Measurements from ENCODE around the gene KLF16.

DNA sequence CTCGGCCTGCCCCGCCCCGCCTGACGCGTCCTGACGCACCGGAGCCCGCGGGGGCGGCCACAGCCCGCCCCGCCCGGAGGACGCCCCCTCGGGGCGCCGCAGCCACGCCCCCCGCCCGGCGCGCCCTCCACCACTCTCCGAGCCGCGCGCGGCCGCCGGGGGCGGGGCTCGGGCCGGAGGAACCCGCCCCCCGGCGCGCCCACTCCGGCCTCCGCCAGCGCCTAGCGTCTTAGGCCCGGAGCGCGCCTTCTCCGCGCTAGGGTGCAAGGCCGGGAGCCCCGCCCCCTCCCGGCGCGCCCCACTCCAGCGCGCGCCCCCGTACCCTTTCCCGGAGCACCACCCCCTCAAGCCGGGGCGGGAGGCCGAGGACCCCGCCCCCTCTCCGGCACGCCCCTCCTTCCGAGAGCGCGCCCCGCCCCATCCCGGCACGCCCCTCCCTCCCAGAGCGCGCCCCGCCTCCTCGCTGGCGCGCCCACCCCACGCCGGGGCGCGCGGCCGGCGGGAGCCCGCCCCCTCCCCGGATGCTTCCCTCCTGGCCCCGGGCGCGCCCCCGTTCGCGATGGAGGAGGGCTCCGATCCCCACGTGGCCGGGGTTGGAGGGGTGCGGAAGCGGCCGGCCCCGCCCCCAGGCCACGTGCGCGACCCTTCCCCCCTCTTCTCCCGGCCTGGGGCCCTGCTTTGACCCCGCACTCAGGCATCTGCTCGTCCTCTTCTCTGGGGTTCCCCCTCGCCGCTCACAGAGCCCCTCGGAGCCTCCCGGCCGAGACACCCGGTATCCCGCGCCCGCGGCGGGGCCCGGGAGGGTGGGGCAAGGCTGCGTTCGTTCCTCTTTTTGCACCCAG, 480 bp upstream of the KLF16 start:
- TF ChIP-seq ZZZ3 (IDR thresholded peaks at IDR 0.05), result no peak
- peak; percentile 96 for TF ChIP-seq HDAC2 (IDR thresholded peaks at IDR 0.05)
- no peak for TF ChIP-seq FOXJ3 (CRISPR knock-in tag; IDR thresholded peaks at IDR 0.05)
- TF ChIP-seq POLR2A (conservative IDR thresholded peaks at IDR 0.05), result peak; percentile 62; the same call in 1 of the 2 replicates
- TF ChIP-seq, protein P1, sequence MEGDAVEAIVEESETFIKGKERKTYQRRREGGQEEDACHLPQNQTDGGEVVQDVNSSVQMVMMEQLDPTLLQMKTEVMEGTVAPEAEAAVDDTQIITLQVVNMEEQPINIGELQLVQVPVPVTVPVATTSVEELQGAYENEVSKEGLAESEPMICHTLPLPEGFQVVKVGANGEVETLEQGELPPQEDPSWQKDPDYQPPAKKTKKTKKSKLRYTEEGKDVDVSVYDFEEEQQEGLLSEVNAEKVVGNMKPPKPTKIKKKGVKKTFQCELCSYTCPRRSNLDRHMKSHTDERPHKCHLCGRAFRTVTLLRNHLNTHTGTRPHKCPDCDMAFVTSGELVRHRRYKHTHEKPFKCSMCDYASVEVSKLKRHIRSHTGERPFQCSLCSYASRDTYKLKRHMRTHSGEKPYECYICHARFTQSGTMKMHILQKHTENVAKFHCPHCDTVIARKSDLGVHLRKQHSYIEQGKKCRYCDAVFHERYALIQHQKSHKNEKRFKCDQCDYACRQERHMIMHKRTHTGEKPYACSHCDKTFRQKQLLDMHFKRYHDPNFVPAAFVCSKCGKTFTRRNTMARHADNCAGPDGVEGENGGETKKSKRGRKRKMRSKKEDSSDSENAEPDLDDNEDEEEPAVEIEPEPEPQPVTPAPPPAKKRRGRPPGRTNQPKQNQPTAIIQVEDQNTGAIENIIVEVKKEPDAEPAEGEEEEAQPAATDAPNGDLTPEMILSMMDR (IDR thresholded peaks at IDR 0.05 in 2 of 3, conservative IDR thresholded peaks at IDR 0.05 in 1 of 3; ENCODE audit: insufficient read depth in 2 of 3, low read depth in 1 of 3, low read length in 3 of 3), result no peak; a peak in 1 of 6 replicates
- no peak for TF ChIP-seq POLR2AphosphoS5 (IDR thresholded peaks at IDR 0.05; ENCODE audit: control insufficient read depth, insufficient read depth, low read depth, low read length)
- TF ChIP-seq PURB (CRISPR knock-in tag; IDR thresholded peaks at IDR 0.05; ENCODE audit: low read depth), result no peak
- peak; percentile 99 for TF ChIP-seq MXI1 (IDR thresholded peaks at IDR 0.05; ENCODE audit: low read depth, low read length)
